ENCODE results near the gene MDH1B.
"Not testable (repeated sequence)": the region's sequence is repeated elsewhere in the genome, so short reads cannot be mapped to it uniquely, and the experiment has no call there.

The MDH1B gene

DNA sequence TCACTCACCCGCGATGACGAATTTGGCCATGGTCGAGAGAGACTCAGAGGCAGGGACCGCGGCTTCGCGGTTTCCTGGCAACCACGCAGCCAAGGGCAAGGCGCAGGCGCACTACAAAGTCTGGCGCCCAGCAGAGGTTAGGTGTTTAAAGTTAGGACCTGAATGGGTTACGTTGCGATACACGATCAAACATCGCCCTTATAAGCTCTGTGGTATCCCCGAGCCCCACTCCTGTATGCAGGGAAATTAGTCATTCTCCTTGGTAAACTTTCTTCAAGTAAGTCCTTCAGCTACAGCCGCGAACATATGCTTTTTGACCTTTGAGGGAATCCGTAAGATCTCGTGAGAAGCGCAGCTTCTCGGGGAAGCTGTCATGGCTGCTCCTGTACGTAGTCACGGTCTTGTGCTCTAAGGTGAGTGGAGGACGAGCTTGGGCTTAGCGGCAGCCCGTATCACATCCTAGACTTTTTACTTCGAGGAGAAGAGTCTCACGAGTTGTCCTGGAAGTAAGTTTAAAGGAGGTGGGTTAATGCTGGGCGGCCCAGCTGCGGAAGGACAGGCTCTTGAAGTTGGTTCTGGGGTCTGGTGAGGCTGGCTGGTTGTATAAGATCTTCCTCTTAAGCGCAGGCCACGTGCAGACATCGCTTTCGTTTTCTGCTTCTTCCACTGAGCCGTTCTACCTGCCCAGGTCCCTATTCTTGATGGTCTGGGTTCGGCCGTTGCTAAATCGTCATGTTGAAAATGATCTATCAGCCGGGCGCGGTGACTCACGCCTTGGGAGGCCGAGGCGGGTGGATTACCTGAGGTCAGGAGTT, at the start of gene MDH1B, which contains the start of gene FASTKD2:
TSS of gene MDH1B (minus strand) at position 87 of the 815 bp plus-strand sequence. CDS start at position 30, 57 bp downstream.
TSS of gene FASTKD2 (plus strand) at position 365 of the 815 bp plus-strand sequence. CDS start 1,088 bp downstream, outside the sequence.
- DNase-seq (ENCODE audit: low spot score) = peak; percentile 85

DNA sequence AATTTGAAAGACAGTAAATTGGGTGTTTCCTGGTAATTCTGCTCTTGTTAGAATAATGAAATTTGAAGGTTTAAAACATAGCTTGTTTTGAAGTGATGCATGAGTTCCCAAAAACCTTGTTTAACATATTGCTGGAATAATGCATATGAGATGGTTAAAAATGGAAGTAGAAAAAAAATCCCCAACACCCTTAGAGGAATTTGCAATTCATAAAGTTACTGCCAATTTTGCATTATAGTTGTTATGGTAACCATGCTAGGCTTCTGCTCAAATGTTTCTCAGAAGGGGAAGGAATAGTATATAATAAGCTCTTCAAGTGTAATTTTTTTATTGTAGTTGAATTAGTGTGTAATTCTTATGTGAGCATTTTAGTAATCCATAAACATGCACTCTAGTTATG, 49.4 kb upstream of the MDH1B start:
- no peak for DNase-seq (ENCODE audit: low spot score)

DNA sequence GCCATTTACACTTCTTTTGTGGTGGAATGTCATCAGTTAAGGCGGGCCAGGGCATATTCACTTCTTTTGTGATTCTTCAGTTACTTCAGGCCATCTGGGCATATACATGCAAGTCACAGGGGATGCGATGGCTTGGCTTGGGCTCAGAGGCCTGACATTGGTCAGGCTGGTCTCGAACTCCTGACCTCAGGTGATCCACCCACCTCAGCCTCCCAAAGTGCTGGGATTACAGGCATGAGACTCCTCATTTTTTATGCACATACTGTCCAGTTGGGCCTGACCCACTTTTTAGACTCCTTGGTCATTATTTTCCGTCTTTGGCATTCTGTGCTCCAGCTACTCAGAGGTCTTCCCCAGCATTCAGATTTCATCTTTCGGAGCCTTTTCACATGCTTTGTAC, 47.3 kb upstream of the MDH1B start:
- DNase-seq (ENCODE audit: low spot score) = not testable (repeated sequence)

DNA sequence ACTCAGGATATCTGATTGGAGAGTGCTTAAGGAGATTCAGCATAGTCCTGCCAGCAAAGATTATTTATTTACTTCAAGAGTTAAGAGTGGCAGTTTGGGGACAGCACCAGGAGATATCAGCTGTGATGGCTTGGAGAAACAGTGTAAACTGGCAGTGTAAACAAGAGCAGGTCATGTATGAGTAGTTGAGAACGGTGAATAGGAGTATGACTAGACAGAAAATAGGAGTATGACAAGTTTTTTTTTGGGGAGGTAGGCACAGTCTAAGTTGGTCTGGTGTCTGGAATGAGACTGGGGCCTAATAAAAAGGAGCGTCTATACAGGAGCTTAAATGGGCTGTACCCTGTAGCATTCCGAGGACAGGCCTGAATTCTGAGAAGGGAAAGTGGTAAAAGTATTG, 42.5 kb upstream of the MDH1B start:
- DNase-seq (ENCODE audit: low spot score) = not testable (repeated sequence)

DNA sequence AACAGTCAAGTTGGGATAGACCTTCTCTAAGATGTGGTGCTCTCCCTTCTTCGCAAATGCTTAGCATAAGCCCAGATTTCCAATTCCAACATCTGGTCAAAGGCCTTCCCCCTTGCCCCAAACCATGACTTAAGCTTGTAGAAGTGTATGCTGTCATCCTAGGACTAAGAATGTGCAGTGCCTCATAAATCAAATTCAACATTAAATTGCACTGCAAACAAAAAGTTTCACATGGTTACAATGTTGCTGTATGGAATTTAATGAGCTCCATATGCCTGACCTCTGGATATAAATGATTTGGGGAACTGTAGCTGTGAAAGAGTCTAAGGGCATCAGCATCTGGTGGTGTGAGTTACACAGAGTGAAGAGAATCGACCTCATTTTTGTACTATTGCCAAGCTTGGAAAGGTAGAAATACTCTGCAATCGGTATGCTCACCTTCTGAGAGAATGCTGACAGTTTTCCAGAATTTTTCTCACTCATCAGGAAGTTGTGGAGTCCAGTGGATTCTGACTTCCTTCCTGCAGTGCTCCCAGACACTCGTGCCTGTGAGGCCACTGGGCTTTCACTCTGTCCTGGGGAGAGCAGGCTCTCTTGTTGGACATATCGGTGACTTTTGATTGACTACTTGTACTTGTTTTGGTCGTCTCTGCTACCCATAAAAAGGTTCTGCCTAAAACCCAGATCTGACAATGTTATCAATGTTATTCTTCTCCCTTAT, 40.9 kb upstream of the MDH1B start:
- DNase-seq (ENCODE audit: low spot score) = no peak

DNA sequence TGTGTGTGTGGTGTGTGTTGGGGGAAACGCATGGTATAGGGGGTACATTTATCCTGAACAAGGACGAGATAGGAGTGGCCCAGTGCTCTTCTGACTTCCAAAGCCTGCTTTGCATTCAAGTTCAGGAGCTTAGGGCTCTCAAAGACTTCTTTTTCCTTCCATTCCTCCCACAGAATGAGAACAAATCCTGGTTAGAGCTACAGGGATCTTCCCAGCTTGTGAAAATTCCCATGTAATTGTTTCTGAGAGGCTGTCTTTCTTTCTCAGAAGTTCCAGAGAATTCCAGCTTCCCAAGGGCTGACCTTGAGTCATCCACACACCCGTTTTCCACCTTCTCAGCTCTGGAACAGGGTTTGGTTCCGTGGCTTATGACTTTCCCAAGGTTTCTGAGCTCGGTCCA, 39.2 kb upstream of the MDH1B start:
- no peak for DNase-seq (ENCODE audit: low spot score)

DNA sequence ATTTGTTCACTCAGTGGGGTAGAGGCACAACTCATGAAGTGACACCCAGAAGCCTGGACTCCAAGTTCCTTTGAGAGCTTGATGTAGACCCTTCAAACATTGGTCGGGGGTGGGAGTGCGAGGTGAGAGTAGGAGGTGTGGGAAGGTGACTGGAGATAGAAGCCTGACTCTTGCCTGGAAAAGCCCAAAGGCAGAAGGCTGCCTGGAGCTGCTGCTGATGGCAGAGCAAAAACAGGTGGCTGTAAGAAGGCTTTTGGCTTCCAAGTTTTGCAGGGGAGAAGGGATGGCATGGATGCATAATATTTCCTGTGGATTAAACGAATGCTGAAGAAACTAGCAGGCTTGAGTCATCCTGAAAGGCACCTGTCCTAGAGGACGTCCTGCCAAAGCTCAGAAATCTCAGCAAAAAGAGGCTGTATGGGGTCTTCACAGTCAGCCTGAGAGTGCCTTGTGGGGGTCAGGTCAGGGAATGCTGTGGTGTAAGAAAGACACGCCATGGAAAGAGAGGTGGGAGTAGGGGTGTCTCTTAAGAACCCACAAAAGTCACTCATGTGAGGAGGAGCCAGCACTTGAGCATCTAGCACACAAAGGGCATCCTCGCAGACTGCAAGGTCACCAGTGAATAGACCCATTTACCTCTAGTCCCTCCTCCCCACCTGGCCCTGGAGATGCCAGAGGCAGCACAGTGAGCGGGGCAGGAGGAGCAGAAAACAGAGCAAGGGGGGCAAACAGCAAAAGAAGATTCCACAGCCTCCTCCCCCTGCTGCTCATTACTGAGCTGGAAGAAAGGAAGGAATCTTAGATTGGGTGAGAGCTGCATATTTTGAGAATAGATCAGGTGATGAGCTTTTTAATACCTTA, 37.8 kb upstream of the MDH1B start:
- DNase-seq (ENCODE audit: low spot score) = no peak

DNA sequence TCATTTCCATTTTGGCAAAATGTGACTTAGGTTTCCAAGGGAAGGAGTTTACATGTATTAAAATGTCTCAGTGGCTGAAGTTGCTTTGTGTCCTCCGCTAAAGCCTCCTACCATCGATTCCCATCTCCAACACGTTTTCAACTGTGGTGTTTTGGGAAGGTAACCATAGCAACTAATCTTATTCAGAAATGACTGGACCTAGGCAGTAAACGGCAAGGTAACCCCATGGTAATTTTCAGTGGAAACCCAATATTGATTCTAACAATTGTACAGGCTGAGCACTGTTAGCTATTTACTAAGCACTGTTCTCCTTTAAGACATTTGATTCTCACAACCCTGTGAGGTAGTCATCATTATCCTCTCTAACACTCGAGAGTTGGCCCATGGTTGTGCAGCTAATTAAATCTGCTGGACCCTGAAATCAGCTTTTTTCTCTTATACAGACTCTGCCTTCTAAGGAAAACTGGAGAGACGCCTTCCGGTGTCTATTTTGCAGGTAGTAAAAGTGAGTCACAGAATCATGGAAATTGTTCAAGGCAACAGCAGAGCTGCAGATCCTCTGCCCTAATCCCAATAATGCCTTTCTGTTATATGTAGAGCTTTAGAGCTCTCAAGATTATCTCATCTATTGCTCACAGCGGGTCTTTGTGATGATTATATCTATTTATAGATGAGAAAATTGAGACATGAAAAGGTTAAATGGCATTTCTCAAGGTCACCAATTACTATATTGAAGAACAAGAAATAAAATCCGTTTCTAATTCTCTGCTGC, 36.5 kb upstream of the MDH1B start:
- DNase-seq (ENCODE audit: low spot score) = no peak

DNA sequence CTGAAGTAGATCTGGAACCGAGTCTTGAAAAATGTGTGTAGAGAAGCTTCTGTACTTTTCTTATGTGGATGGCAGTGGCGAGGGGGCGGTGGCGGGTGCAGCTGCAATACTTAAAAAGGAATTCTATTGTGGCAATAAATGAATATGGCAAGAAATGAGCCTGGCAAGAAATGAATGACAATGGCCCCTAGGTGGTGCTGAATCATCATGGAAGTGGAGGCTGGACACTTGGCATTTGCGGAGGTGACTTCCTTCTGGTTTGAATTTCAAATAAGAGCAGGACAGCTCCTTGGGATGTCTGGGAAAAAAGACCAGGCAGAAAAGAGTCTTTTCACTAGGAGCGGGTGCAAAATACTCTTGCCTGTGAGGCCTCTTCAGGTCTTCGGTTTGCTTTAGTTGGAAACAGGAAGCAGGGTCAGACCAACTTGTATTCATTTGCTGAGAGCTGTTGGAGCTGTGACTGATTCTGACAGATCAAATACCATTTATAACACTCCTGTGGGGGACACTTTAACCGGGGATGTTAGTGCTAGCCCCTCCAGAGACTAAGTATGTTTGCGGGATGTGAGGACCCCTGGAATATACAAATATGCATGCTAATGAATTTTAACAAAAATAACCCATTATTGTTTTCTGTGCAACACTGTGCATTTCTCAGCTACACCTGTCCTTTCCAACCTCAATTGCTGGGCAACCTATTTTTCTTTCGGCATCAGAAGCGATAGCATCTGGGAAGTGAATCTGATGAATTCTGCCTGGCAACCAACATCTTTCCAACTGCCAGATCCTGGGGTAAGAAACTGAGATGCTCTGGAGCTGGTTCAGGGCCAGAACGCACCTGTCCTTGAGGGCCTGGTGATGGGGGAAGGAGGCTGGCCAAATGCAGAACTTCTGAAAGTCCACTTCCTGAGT, 35.6 kb upstream of the MDH1B start:
- peak; percentile 17 for DNase-seq (ENCODE audit: low spot score)

DNA sequence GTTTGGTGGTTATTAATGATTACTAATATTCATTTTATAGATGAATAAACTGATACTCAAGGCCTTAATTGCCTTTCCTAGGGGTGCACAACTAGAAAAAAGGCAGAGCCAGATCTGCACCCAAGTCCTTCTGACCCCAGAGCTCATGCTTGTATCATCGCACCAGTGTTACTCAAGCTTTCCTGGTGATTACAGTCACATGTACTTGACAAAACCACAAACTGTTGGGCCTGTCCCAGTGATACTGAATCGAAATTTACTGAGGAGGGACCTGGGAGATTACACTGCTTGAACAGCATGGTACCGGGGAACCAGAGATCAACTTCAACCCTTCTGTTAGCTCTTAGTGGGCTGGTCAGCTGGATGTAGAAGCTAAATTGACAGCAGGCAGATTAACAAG, 34.0 kb upstream of the MDH1B start:
- no peak for DNase-seq (ENCODE audit: low spot score)

DNA sequence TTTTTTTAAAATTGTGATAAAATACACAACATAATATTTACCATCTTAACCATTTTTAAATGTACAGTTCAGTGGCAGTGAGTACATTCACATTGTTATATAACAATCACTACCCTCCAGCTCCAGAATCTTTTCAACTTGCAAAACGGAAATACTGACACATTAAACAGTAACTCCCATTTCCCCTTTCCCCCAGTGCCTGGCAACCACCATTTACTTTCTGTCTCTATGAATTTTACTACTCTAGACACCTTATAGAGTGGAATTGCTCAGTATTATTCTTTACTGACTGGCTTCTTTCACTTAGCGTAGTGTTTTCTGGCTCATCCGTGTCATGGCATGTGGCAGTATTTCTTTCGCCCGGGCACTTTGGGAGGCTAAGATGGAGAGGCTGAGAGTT, 32.9 kb upstream of the MDH1B start:
- no peak for DNase-seq (ENCODE audit: low spot score)

DNA sequence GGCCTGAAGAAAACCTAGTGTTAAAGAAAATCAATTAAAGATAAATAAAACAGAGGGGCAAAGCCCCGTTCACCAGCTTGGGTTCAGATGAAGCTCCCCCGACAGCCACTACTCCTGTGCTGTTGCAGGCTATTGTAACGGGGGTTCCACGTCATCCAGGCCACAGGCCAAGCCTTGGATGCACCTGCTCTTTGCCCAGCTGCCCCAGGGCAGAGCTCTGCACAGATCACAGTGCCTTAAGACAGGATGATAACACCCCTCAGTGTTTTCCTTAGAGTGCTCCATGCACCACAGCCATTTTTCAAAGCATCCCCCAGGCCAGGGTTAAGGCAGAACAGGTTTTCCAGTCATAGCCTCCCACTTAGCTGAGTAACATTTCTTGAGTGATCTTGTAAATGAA, 32.2 kb upstream of the MDH1B start:
- no peak for DNase-seq (ENCODE audit: low spot score)

DNA sequence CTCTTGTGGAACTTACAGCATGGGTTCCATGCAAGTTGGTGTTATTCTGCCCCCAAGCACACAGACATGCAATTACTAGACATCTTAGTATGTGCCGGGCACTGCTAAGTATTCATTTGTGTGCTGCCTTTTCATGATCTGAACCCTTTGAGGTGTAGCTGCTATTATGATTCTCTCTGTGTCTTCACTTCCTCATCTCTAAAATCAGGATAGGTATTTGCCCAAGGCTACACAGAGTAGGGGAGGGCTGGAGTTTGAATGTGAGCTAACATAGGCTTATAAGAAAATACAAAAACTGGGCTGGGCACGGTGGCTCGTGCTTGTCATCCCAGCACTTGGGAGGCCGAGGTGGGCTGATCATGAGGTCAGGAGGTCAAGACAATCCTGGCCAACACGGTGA, 27.5 kb upstream of the MDH1B start:
- DNase-seq (ENCODE audit: low spot score) = no peak

DNA sequence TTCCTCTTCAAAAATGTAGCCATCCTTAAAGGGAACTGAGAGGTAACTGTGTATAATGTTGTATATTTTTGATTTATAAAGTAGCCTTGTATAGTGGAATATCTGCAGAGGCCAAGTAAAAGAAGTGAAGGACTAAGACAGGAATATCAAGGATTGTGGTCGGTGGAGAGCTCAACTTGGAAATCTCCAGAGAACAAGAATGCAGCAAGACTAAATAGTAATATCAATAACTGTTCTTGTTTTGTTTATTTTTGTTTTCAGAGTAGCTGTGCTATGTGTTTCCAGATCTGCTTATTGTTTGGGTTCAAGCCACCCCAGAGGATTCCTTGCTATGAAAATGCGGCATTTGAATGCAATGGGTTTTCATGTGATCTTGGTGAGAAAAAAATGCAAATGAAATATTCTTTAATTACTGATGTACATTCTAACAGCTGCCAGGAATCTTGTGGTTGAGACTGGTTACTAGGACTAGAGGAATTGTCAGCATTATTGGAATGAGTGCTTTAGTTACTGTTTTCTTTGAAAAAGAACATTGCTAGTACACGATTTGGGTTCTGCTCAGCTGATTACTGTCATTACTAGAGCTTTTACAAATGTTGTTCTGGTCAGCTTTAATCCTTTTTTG, 25.3 kb upstream of the MDH1B start:
- DNase-seq (ENCODE audit: low spot score) = no peak

DNA sequence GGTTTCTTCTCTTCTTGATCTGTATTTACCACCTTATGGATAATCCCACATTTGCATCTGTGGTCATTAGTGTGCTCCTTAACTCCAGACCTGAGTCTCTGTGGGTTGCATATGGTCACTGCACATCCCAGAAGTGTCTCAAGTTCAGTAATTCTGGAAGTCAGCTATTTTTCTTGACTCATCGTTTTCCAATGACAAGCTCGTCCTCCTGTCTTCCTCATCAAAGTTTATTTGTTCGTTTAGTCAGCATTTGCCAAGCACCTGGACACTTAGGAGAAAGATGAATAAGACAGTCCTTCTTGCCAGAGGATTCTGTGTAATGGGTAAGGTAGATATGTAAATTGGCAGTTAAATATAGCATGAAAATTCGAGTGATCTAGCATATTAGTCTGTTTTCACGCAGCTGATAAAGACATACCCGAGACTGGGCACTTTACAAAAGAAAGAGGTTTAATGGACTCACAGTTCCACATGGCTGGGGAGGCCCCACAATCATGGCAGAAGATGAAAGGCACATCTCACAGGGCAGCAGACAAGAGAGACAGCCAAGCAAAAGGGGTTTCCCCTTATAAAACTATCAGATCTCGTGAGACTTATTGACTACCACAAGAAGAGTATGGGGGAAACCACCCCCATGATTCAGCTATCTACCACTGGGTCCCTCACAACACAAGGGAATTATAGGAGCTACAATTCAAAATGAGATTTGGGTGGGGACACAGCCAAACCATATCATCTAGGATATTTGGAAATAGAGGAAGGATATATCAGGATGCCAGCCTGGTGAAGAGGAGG, 19.6 kb upstream of the MDH1B start:
- no peak for DNase-seq (ENCODE audit: low spot score)

DNA sequence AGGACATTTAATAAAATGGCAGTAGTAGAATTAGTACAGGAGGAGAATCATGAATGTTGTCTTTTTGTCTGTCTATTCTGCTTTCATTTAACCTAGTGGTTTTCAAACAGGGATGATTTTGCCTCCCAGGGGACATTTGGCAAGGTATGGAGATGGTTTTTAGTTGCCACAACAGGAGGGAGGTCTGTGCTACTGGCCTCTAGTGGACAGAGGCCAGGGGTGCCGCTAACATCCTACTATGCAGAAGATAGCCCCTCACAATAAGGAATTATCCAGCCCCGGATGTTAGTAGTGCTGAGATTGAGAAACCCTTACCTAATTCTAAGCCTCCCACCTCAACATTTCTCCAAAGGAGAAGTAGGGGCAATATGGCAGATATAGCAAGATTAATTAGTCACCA, 18.6 kb upstream of the MDH1B start:
- DNase-seq (ENCODE audit: low spot score) = no peak

DNA sequence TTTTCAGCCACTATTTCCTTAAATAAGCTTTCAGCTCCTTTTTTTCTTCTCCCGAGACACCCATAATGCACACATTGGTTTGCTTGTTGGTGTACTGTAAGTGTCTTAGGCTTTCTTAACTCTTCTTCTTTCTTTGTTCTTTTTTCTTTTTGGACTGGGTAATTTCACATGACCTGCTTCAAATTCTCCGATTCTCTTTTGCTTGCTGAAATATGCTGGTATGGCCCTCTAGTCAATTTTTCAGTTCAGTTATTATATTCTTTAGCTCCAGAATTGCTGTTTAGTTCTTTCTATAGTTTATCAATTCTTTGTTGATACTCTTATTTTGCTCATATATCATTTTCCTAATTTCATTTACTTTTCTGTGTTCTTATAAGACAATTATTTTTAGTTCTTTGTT, 15.5 kb upstream of the MDH1B start:
- no peak for DNase-seq (ENCODE audit: low spot score)

DNA sequence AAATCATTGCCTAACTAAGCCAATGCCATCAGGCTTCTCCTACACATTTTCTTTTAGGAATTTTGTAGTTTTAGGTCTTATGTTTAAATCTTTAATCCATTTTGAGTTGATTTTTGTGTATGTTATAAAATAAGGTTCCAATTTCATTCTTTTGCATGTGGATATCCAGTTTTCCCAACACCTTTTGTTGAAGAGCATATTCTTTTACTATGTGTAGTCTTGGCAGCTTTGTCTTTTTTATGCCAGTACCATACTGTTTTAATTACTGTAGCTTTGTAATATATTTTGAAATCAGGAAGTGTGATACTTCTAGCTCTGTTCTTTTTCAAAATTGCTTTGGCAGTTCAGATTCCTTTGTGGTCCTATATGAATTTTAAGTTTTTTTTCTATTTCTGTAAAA, 11.3 kb upstream of the MDH1B start:
- no peak for DNase-seq (ENCODE audit: low spot score)

DNA sequence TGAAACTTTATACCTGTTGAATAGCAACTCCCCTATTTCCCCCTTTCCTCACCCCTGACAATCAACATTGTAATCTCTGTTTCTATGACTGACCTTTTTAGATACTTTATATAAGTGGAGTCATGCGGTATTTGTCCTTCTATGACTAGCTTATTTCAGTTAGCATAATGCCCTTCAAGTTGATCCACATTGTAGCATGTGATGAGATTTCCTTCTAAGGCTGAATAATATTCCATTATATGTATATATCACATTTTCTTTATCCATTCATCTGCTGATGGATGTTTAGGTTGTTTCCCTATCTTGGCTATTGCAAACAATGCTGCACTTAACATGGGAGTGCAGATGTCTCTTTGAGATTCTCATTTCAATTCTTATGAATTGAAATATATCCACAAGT, 9.7 kb upstream of the MDH1B start:
- no peak for DNase-seq (ENCODE audit: low spot score)
